ENCODE data around the gene LGALS9.
"Not testable (repeated sequence)": the region's sequence is repeated elsewhere in the genome, so short reads cannot be mapped to it uniquely, and the experiment has no call there.

- not testable (repeated sequence) for TF ChIP-seq EZH2phosphoT487 (IDR thresholded peaks at IDR 0.05; ENCODE audit: insufficient read depth, low read depth); EZH2 (IDR thresholded peaks at IDR 0.05; ENCODE audit: insufficient read depth, poor library complexity, severe bottlenecking)
Measured at GRCh38 chr17:27649111-27649571, 18.2 kb downstream of the LGALS9 start.
